Neural progenitor cell (in vitro differentiated cells): ENCODE measurements around the gene SLC26A4. TPM values are rescaled to one million over a fixed set of nuclear protein-coding genes. Genes with fewer than 3 reads are reported as not detected.

ENCODE experiments used
- DNase-seq: peaks from one replicate; pipeline ENCODE4 v3.0.0-alpha.2; 2016; ENCODE audit warnings: low spot score
- H2AFZ ChIP-seq: fragments of 200-600 bp; sonication (generic); replicated peaks from 2 replicates; pipeline ENCODE4 v1.6.1; 2016; ENCODE audit warnings: antibody characterized with exemption
- H3F3A ChIP-seq: fragments of 200-600 bp; sonication (generic); 2 replicates; pipeline ENCODE4 v1.6.1; 2016; ENCODE audit warnings: antibody characterized with exemption, low read depth
- H3K27ac ChIP-seq: fragments of 200-600 bp; sonication (generic); 2 replicates; pipeline ENCODE4 v1.5.1; 2016; ENCODE audit warnings: mild to moderate bottlenecking
- H3K27me3 ChIP-seq: fragments of 200-600 bp; sonication (generic); 2 replicates; pipeline ENCODE4 v1.6.1; 2016; ENCODE audit warnings: mild to moderate bottlenecking, moderate library complexity
- H3K36me3 ChIP-seq: fragments of 200-600 bp; sonication (generic); 2 replicates; pipeline ENCODE4 v1.5.1; 2016
- H3K4me1 ChIP-seq: fragments of 200-600 bp; sonication (generic); 2 replicates; pipeline ENCODE4 v1.6.1; 2016; ENCODE audit warnings: mixed run types
- H3K4me2 ChIP-seq: fragments of 200-600 bp; sonication (generic); 2 replicates; pipeline ENCODE4 v1.6.1; 2016
- H3K4me3 ChIP-seq: fragments of 200-600 bp; sonication (generic); 2 replicates; pipeline ENCODE4 v1.5.1; 2016
- H3K79me2 ChIP-seq: fragments of 200-600 bp; sonication (generic); 2 replicates; pipeline ENCODE4 v1.6.1; 2016; ENCODE audit warnings: low read depth
- H3K9ac ChIP-seq: fragments of 200-600 bp; sonication (generic); 2 replicates; pipeline ENCODE4 v1.6.1; 2016
- H3K9me3 ChIP-seq: fragments of 200-600 bp; sonication (generic); 2 replicates; pipeline ENCODE4 v1.5.1; 2016; ENCODE audit warnings: low read depth
- H4K20me1 ChIP-seq: fragments of 200-600 bp; sonication (generic); 2 replicates; pipeline ENCODE4 v1.6.1; 2016; ENCODE audit warnings: low read depth
- H3K27ac Mint-ChIP-seq: 3 replicates; pipeline ENCODE4 v1.8.0; 2021; ENCODE audit warnings: mixed read lengths
- H3K27me3 Mint-ChIP-seq: 2 replicates; pipeline ENCODE4 v1.8.0; 2022; ENCODE audit warnings: low read depth, mild to moderate bottlenecking, inconsistent platforms, moderate library complexity, mixed read lengths; ENCODE audit not compliant: insufficient read depth
- H3K36me3 Mint-ChIP-seq: 3 replicates; pipeline ENCODE4 v1.8.0; 2021; ENCODE audit warnings: mixed read lengths
- H3K4me1 Mint-ChIP-seq: 3 replicates; pipeline ENCODE4 v1.8.0; 2021; ENCODE audit warnings: mixed read lengths
- H3K4me3 Mint-ChIP-seq: 3 replicates; pipeline ENCODE4 v1.8.0; 2021; ENCODE audit warnings: mild to moderate bottlenecking, moderate library complexity, mixed read lengths
- H3K9me3 Mint-ChIP-seq: 3 replicates; pipeline ENCODE4 v1.8.0; 2020; ENCODE audit warnings: mixed read lengths
- CTCF ChIP-seq: fragments of 200-600 bp; sonication (generic); IDR thresholded peaks from 2 replicates; pipeline ENCODE4 v1.5.1; 2017; ENCODE audit warnings: antibody characterized with exemption, mild to moderate bottlenecking
- EZH2 ChIP-seq: fragments of 200-600 bp; sonication (generic); IDR thresholded peaks from 2 replicates; pipeline ENCODE4 v1.6.1; 2017; ENCODE audit warnings: antibody characterized with exemption, mild to moderate bottlenecking, moderate library complexity
- EZH2phosphoT487 ChIP-seq: fragments of 200-600 bp; sonication (generic); IDR thresholded peaks from 2 replicates; pipeline ENCODE4 v1.6.1; 2017; ENCODE audit warnings: antibody characterized with exemption
- total RNA-seq: library from RNA; depleted of rRNA; stranded (reverse); fragments of >200 nt; gene quantifications from 2 replicates; pipeline ENCODE4 v1.2.3, GENCODE V29; 2015; ENCODE audit warnings: low replicate concordance

Gene SLC26A4
- total RNA-seq, 1 donor from 2014 or later, result 0.02 TPM

DNA sequence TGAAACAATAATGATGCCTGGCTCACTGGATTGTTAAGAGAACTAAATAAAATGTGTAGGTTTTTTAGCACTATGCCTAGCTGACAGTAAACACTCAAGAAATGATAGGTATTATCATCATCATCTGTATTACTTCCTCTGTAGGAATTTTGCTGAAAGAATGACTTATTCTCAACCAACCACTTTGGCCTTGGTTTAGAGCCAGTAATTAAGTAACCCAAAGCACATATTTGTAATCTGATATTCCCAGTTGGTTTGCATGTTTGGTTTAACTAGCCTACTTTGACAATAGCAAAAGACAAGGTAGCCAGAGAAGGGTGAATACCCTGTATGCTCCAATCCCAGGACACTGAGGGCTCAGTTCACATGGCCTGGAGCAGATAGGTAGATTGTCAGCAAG lies 46.2 kb upstream of the SLC26A4 start:
- DNase-seq, result no peak
- no peak overlapping the region for H3K4me3 ChIP-seq
- no peaks in the 10 kb centered on the region for H3K27me3 ChIP-seq
- H3K4me2 ChIP-seq, result no peak overlapping the region
- no peaks in the 10 kb centered on the region for H3F3A ChIP-seq
- no peaks in the 10 kb centered on the region for H3K9me3 ChIP-seq
- no peaks in the 10 kb centered on the region for H4K20me1 ChIP-seq
- H3K79me2 ChIP-seq, result no peaks in the 10 kb centered on the region
- no peak overlapping the region for H3K4me3 Mint-ChIP-seq
- no peaks in the 10 kb centered on the region for H3K36me3 ChIP-seq
- H3K27ac Mint-ChIP-seq, result no peak overlapping the region
- H3K36me3 Mint-ChIP-seq, result peaks cover 9% of the 10 kb centered on the region
- H3K9ac ChIP-seq, result no peak overlapping the region
- H3K27ac ChIP-seq, result no peak overlapping the region
- no peaks in the 10 kb centered on the region for H3K27me3 Mint-ChIP-seq
- TF ChIP-seq CTCF (no peak), EZH2phosphoT487 (no peak), EZH2 (no peak)
- H3K4me1 ChIP-seq, result no peaks in the 10 kb centered on the region
- H3K9me3 Mint-ChIP-seq, result no peaks in the 10 kb centered on the region
- H3K4me1 Mint-ChIP-seq, result no peaks in the 10 kb centered on the region
- no peak overlapping the region for H2AFZ ChIP-seq

GRCh38 chr7:107615910-107616680 lies 44.5 kb upstream of the SLC26A4 start:
- no peaks in the 10 kb centered on the region for H3K4me1 Mint-ChIP-seq
- H3K4me3 Mint-ChIP-seq, result no peak overlapping the region
- no peaks in the 10 kb centered on the region for H3F3A ChIP-seq
- peaks cover 9% of the 10 kb centered on the region for H3K36me3 Mint-ChIP-seq
- no peak overlapping the region for H3K27ac Mint-ChIP-seq
- no peak overlapping the region for H2AFZ ChIP-seq
- no peak overlapping the region for H3K27ac ChIP-seq
- no peak overlapping the region for H3K4me3 ChIP-seq
- DNase-seq, result no peak
- no peaks in the 10 kb centered on the region for H3K27me3 Mint-ChIP-seq
- no peaks in the 10 kb centered on the region for H3K4me1 ChIP-seq
- no peaks in the 10 kb centered on the region for H4K20me1 ChIP-seq
- no peaks in the 10 kb centered on the region for H3K9me3 Mint-ChIP-seq
- H3K9ac ChIP-seq, result no peak overlapping the region
- no peaks in the 10 kb centered on the region for H3K79me2 ChIP-seq
- no peaks in the 10 kb centered on the region for H3K36me3 ChIP-seq
- no peaks in the 10 kb centered on the region for H3K9me3 ChIP-seq
- no peak for TF ChIP-seq EZH2phosphoT487
- no peak for TF ChIP-seq EZH2
- no peak for TF ChIP-seq CTCF
- no peak overlapping the region for H3K4me2 ChIP-seq
- no peaks in the 10 kb centered on the region for H3K27me3 ChIP-seq

DNA sequence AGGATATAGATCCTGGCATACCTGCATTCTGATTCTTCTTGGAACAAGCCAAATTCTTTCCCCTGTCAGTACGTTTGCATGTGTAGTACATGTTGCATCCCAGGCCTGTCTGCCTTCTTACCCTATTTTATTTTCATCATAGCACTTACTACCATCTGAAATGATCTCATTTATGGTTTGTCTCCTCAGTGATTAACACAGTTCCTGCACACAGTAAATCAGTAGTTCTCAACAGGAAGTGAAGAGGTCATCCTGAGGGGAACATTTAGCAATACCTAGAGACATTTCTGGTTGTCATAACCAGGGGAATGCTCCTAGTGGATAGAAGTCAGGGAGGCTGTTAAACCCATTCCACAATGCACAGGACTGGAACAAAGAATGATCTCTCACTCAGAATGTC lies 38.2 kb upstream of the SLC26A4 start:
- no peaks in the 10 kb centered on the region for H3F3A ChIP-seq
- no peaks in the 10 kb centered on the region for H3K36me3 ChIP-seq
- H3K79me2 ChIP-seq, result no peaks in the 10 kb centered on the region
- H3K4me2 ChIP-seq, result no peak overlapping the region
- no peak overlapping the region for H2AFZ ChIP-seq
- DNase-seq, result no peak
- Mint-ChIP-seq H3K4me1 (no peaks in the 10 kb centered on the region), H3K9me3 (no peaks in the 10 kb centered on the region), H3K4me3 (no peak overlapping the region), H3K36me3 (no peaks in the 10 kb centered on the region), H3K27me3 (no peaks in the 10 kb centered on the region), H3K27ac (no peak overlapping the region)
- no peak overlapping the region for H3K9ac ChIP-seq
- no peak overlapping the region for H3K27ac ChIP-seq
- H4K20me1 ChIP-seq, result no peaks in the 10 kb centered on the region
- H3K4me1 ChIP-seq, result no peaks in the 10 kb centered on the region
- H3K9me3 ChIP-seq, result no peaks in the 10 kb centered on the region
- H3K27me3 ChIP-seq, result no peaks in the 10 kb centered on the region
- TF ChIP-seq EZH2 (no peak), EZH2phosphoT487 (no peak), CTCF (no peak)
- H3K4me3 ChIP-seq, result no peak overlapping the region
